ENCODE results near the gene HOXA11.

Gene HOXA11

GRCh38 chr7:27185013-27185853 lies at the start of gene HOXA11:
TSS of gene HOXA11 (minus strand) at chr7:27185232. CDS start at chr7:27185144, 88 bp downstream.
- no peak for DNase-seq

- DNase-seq, result no peak
Measured at GRCh38 chr7:27229448-27229847, 44.4 kb upstream of the HOXA11 start.

- DNase-seq, result no peak
Measured at GRCh38 chr7:27224983-27225934, 40.2 kb upstream of the HOXA11 start.

GRCh38 chr7:27223941-27224575 lies 39.0 kb upstream of the HOXA11 start:
- no peak for DNase-seq

GRCh38 chr7:27221201-27221797 lies 36.3 kb upstream of the HOXA11 start:
- no peak for DNase-seq

- DNase-seq, result no peak
Measured at GRCh38 chr7:27220440-27220955, 35.5 kb upstream of the HOXA11 start.

- DNase-seq, result no peak
Measured at GRCh38 chr7:27219821-27220220, 34.8 kb upstream of the HOXA11 start.

GRCh38 chr7:27217951-27218350 lies 32.9 kb upstream of the HOXA11 start:
- DNase-seq, result no peak

- DNase-seq, result no peak
Measured at GRCh38 chr7:27215356-27215755, 30.3 kb upstream of the HOXA11 start.

GRCh38 chr7:27214239-27214950 lies 29.4 kb upstream of the HOXA11 start:
- no peak for DNase-seq

- DNase-seq, result no peak
Measured at GRCh38 chr7:27213433-27214238, 28.6 kb upstream of the HOXA11 start.

- no peak for DNase-seq
Measured at GRCh38 chr7:27212497-27213432, 27.7 kb upstream of the HOXA11 start.

- no peak for DNase-seq
Measured at GRCh38 chr7:27211764-27212204, 26.8 kb upstream of the HOXA11 start.

GRCh38 chr7:27211084-27211446 lies 26.0 kb upstream of the HOXA11 start:
- no peak for DNase-seq

- DNase-seq, result no peak
Measured at GRCh38 chr7:27210441-27211083, 25.5 kb upstream of the HOXA11 start.

- no peak for DNase-seq
Measured at GRCh38 chr7:27209933-27210440, 25.0 kb upstream of the HOXA11 start.

GRCh38 chr7:27208998-27209397 lies 24.0 kb upstream of the HOXA11 start:
- no peak for DNase-seq

GRCh38 chr7:27207348-27207985 lies 22.4 kb upstream of the HOXA11 start:
- no peak for DNase-seq

Measured in stimulated activated naive CD4-positive, alpha-beta T cell treated with Interleukin-2 at 50 U/mL for 16 hours (primary cell).